Putamen (tissue), 1 donor: ENCODE measurements around the gene RELL1.

Source experiments
- DNase-seq: peaks from one replicate; pipeline ENCODE4 v3.0.0-alpha.2; 2016; ENCODE audit warnings: low spot score

Gene RELL1

DNA sequence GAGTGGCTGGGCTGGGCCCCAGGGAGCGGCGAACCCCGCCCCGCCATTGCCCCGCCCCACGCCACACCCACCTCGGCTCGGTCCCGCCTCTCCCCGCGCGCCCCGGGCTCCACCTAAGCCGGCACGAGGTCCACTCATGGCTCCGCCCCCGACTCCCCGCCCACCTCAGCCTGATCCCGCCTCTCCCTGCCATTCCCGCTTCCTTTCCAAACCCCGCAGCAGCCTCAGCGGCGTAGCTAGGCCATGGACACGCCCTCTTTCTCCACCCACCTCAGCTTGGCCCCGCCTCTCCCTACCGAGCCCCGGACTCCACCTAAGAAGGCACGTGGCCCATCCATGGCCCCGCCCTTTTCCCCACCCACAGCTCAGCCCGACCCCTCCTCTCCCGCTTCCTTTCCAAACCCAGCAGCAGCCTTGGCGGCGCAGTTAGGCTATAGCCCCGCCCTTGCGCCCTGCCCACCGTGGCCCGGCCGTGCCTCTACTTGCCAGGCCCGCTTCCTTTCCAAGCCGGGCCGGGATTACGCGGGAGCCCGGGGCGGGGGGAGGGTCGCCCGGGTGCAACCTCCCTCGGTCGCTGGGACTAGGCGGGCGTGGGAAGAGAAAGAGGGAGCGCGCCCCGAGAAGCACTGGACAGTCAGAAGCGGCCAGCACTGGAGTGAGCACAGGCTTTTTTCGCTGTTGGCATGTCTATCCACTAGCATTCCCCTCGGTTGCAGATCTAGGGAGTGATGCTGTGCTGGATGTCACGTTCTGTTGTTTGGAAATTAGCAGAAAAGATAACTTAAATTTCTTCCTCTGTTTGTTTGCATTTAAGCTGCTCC lies at the start of gene RELL1:
TSS of gene RELL1 (minus strand) at position 4 of the 821 bp plus-strand sequence. CDS start 89 bp downstream, outside the sequence.
- DNase-seq, result peak; percentile 100

DNA sequence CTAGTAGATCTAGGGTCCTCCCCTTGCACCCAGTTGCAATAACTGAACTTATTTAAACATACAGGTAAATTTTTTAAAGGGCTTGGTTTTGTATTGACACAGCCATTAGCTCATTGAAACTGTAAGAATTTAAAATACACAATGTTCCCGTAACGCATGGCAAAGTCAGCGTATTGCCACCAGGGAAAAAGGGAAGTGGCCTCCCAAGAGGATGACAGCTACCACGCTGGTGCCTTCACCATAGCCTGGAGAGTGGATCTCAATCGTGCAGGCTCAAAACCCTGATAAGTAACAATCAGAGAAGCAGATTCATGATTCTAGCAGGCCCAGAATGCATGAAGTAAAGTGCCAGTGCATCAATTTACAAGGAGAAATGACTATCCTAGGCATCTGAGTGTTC lies 49.4 kb upstream of the RELL1 start:
- DNase-seq, result no peak

DNA sequence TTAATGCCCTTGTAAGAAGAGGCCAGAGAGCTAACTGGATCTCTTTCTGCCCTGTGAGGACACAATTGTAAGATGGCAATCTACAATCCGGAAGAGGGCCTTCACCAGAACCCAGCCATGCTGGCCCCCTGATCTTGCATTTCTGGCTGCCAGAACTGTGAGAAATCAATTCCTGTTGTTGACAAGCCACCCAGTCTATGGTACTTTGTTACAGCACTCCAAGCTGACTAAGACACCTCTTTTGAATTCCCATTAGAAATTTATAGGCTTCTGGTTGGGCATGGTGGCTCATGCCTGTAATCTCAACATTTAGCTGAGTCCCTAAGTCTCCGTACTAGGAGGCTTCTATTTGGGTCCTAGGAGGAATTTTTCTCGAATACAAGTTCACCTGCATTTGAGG lies 48.8 kb upstream of the RELL1 start:
- no peak for DNase-seq

DNA sequence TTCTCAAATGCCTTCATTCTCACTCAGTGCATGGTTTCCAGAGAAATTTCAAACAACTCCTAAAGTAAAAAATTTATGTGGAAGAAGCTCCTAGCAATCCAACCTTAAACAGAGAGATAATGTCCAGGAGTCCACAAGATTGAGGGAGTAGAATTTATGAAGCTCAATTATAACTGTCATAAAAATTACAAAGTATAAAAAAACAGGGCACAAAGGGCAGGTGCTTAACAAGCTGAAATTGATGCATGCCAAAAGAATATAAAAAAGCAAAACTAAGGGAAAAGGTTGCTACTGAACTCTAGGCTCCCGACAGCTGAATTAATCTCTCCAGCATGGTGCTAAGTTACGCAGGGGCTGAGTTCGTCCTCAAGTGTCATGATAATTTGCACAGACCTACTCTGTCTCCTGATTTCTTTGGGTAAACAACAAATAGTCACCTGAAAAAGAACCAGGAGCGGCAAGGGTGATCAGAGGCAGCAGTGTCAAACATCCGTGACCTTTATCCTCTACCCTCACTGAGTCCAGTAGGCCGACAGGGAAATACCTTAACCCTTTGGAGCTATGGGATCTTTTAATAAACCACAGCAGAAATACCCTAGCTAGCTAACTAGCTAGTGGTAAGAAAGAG lies 47.2 kb upstream of the RELL1 start:
- DNase-seq, result no peak

DNA sequence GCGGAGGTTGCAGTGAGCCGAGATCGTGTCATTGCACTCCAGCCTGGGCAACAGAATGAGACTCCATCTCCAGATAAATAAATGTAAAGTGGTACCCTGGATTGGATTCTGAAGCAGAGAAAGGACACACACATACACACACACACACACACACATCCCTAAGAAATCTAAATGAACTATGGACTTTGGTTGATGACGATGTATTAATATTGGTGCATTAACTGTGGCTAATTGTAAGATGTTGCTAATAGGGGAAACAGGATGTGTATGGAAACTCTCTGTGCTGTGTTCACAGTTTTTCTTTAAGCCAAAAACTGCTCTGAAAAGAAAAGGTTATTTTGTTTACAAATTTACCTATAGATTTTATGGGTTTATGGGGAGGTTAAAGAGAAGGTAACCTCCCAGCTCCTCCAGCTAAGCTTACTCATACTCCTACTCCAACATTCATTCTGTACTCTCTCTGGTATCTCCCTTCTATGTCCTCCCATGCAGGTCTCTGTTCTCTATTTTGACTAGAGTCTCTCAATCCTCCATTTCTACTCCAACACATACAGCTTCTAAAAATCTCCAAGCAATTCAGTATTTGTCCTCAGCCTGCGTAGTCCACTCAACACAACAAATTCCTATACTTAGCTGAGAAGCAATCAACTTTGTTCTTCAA lies 46.5 kb upstream of the RELL1 start:
- no peak for DNase-seq

GRCh38 chr4:37729649-37730004 lies 43.5 kb upstream of the RELL1 start:
- no peak for DNase-seq

DNA sequence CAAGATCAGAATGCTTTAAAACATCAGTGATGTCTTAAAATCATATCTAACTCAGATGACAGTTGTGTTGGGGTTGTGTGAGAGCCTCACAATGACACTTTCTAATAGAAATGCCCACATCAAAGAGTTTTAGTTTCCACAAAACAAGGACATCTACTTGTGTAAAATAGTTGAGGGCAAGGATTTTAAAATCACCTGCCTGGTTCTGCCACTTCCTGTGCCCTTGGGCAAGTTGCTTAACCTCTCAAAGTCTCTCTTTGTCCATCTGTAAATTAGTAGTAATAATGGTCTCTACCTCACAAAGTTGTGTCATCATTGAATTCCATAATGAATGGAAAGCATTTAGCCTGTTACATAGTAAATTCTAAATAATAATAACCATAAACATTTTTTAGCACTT lies 41.9 kb upstream of the RELL1 start:
- DNase-seq, result no peak

GRCh38 chr4:37727635-37728034 lies 41.5 kb upstream of the RELL1 start:
- DNase-seq, result no peak

- no peak for DNase-seq
Measured at GRCh38 chr4:37726666-37727065, 40.5 kb upstream of the RELL1 start.

DNA sequence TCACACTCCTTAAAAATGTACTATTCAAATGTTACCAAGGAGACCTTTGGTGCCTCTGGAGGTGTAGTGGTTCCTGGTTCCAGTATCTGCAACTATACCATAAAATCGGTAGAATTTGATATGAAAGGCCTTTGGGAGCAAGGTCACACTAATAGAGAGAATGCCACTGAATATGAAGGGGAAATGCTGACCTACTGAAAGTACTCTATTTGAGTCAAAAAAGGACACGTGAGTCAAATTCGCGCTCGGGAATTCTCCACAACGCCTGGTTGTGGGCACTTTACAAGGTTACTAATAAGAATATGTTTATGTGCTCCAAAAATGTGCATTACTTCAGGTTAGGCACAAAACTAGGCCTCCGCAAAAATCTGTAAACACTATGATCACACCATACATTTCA lies 39.5 kb upstream of the RELL1 start:
- no peak for DNase-seq

DNA sequence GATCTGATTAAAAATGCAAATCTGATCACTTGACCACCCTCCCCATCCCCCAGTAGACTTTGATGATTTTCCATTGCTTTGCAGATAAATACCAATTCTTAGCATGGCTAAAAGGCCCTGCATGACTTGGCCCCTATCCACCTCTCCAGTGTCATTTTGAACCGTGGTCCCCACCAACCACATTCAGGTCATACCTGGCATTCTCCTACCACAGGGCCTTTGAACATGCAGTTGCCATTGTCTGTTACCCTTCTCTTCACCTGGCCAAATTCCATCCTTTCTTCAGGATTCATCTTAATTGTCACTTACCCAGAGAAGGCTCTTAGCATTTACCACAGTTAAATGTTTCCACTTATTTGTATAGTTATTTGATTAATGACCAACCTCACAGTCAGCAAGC lies 36.9 kb upstream of the RELL1 start:
- no peak for DNase-seq

- no peak for DNase-seq
Measured at GRCh38 chr4:37721995-37722638, 35.9 kb upstream of the RELL1 start.

DNA sequence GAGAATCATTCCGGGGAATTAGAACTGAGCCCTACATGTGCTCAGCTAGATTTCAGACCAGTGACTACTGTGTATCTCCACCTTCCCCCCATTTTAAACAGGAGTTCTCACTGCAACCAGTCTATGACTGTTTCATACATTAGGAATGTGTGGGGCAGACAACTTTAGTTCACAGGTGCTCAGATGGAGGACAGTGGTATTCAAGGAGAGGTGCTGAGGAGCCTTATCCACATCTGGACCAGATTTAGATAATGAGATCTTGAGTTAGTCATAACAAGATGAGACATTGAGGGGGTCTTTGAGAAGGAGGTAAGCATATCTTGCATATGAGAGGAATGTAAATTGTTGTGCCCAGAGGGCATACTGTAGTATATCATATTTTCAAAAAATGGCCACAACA lies 32.8 kb upstream of the RELL1 start:
- DNase-seq, result no peak

DNA sequence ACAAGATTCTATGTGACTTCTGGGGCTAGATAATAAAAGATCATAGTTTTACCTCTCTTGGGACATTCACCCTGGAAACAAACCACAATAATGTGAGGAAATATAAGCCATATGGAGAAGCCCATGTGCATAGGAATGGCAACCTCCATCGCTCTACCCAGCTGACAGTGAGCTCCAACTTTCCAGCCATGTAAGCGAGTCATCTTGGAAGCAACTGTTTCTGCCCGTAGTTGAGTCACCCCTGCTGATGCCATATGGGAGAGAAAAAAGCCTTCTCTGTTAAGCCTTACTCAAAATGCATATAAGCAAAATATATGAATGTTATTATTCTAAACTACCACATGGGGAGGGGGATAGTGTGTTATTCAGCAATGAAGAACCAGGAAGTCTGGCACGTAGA lies 31.4 kb upstream of the RELL1 start:
- DNase-seq, result no peak

DNA sequence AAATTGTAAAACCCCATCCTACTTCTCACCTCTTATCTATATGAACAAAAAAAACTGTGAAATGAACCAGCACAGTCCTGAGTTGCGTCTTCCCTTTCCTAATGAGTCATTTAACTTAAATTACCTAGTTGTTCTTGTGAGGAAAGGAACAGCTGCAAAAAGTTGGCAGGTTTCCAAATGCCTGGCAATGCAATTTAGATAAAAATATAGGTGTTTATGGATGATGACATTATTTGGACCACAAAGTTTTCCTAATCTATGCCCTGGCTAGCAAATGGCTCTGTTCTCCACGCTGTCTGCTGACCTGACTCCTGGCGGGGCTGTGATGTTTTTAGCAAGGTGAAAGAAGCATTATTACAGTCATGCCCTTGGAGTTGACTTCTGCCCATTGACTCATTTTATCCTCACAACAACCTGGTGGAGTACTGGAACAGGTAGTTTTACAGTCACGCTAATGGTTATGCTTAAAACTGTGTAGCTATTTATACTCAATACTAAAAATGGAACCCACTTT lies 29.8 kb upstream of the RELL1 start:
- no peak for DNase-seq

DNA sequence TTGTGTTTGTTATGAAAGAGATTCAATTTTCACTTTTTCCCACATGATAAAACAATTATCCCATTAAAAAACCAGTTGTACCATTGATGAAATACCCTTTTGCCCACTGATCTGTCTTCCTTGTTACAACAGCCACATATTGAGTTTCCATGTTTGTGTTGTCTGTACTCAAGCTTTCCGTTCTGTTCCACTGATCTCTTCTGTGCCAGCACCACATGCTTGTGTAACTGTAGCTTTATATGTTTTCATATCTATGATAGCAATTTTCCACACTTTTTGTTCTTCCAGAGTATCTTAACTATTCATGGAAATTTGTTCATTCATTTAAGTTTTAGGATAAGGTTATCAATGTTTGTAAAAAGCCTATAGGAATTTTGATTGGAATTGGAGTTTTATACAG lies 24.3 kb upstream of the RELL1 start:
- no peak for DNase-seq

- DNase-seq, result no peak
Measured at GRCh38 chr4:37706032-37706431, 19.9 kb upstream of the RELL1 start.

- no peak for DNase-seq
Measured at GRCh38 chr4:37705571-37705970, 19.4 kb upstream of the RELL1 start.

GRCh38 chr4:37699868-37700481 lies 13.8 kb upstream of the RELL1 start:
- DNase-seq, result no peak

GRCh38 chr4:37697566-37697965 lies 11.4 kb upstream of the RELL1 start:
- DNase-seq, result no peak

- no peak for DNase-seq
Measured at GRCh38 chr4:37693450-37694190, 7.4 kb upstream of the RELL1 start.
